IPS DF 6.9 (cell line): ENCODE data around the gene GOLGA8S.
"Not testable (repeated sequence)": the region's sequence is repeated elsewhere in the genome, so short reads cannot be mapped to it uniquely, and the experiment has no call there.

ENCODE experiments used
- DNase-seq: peaks from one replicate; pipeline ENCODE4 v3.0.0-alpha.2; 2013; ENCODE audit warnings: low read depth, low spot score
- H3K27ac ChIP-seq: one replicate; pipeline ENCODE4 v1.5.1; 2013; ENCODE audit warnings: low read length, control low read depth
- H3K27me3 ChIP-seq: 2 replicates; pipeline ENCODE4 v1.6.1; 2013; ENCODE audit warnings: mild to moderate bottlenecking, low read length; ENCODE audit not compliant: control insufficient read depth, insufficient read depth
- H3K36me3 ChIP-seq: 2 replicates; pipeline ENCODE4 v1.6.1; 2013; ENCODE audit warnings: low read length; ENCODE audit not compliant: control insufficient read depth, insufficient read depth
- H3K4me1 ChIP-seq: 2 replicates; pipeline ENCODE4 v1.6.1; 2013; ENCODE audit warnings: low read length; ENCODE audit not compliant: control insufficient read depth, insufficient read depth
- H3K4me3 ChIP-seq: 2 replicates; pipeline ENCODE4 v1.5.1; 2013; ENCODE audit warnings: mild to moderate bottlenecking, low read length
- H3K9me3 ChIP-seq: 2 replicates; pipeline ENCODE4 v1.6.1; 2013; ENCODE audit warnings: low read length, inconsistent platforms; ENCODE audit not compliant: control insufficient read depth, insufficient read depth
- WGBS: extraction: QIAGEN DNeasy Blood & Tissue Kit; methylation state at CpG from one replicate; pipeline ENCODE4 v1.1.7; 2013; ENCODE audit warnings: mixed read lengths, missing lambda C conversion rate; ENCODE audit not compliant: insufficient read length, insufficient coverage; 5-methylcytosine and 5-hydroxymethylcytosine counted together

The GOLGA8S gene

DNA sequence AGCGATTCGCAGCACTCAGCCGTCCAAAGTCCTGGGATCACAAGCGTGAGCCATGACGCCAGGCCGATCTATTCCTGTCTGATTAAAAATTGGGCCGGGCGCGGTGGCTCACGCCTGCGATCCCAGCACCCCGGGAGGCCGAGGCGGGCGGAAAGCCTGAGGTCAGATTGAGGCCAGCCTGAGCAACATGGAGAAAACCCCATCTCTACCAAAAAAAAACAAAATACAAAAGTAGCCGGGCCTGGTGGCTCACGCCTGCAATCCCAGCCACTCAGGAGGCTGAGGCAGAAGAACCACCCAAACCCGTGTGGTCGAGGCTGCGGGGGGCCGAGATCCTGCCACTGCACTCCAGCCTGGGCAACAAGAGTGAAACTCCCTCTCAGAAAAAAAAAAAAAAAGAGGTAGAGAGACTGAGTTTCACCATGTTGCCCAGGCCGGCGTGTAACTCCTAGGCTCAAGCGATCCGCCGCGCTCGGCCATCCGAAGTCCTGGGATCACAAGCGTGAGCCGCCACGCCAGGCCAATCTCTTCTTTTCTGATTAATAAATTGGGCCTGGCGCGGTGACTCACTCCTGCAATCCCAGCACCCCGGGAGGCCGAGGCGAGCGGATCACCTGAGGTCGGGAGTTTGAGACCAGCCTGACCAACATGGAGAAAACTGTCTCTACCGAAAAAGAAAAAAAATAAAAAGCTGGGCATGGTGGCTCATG, 18.5 kb downstream of the GOLGA8S start:
- not testable (repeated sequence) for H3K4me3 ChIP-seq, H3K4me1 ChIP-seq, H3K36me3 ChIP-seq, H3K9me3 ChIP-seq, DNase-seq, H3K27ac ChIP-seq, H3K27me3 ChIP-seq
- WGBS, result no CpG with 5 or more reads among the region's 40 CpGs

GRCh38 chr15:23374226-23374625, 19.7 kb downstream of the GOLGA8S start:
- not testable (repeated sequence) for H3K27ac ChIP-seq, H3K9me3 ChIP-seq, H3K27me3 ChIP-seq, DNase-seq, H3K36me3 ChIP-seq, H3K4me1 ChIP-seq, H3K4me3 ChIP-seq
- no CpG with 5 or more reads among the region's 11 CpGs for WGBS

DNA sequence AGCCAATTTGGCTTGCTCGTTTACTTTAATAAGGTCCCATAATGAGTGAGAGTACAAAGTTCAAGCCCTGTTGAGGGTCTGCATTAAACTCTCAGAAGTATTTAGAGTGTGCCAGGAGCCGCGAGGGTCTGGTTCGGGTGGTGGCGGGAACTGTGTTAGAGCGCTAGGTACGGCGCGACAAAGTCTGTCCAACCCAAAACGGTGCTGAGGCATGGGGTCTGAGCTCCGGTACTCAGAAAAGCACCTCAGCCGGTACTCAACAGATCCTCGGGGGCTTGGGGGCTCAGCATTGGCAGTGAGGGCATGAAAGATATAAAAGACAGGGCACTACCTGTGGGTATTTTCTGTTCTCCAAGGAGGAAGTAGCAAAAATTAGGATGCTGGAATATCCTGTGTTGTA, 24.4 kb downstream of the GOLGA8S start:
- H3K27ac ChIP-seq, H3K36me3 ChIP-seq, H3K4me3 ChIP-seq, H3K27me3 ChIP-seq, H3K4me1 ChIP-seq, H3K9me3 ChIP-seq, DNase-seq: not testable (repeated sequence)
- no CpG with 5 or more reads among the region's 13 CpGs for WGBS

DNA sequence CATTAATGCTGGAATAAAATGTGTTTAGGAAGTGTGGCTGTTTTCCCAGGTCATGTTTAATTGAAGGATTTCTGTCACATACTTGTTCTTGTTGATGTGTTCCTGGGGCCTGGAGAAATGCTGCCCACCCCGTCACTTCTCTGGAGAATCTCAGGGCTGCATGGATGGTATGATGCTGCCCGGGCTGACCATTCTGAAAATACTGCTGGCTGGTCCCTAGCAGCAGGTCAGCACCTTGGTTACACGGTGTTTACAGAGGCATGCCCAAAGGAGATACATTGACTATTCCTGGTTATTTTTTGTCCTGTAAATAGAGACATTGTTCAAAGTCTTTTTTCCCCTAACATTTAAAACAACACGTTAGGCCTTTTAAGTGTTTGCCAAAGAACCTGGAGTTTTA, 26.2 kb downstream of the GOLGA8S start:
- DNase-seq, H3K9me3 ChIP-seq, H3K4me1 ChIP-seq, H3K4me3 ChIP-seq, H3K36me3 ChIP-seq, H3K27ac ChIP-seq, H3K27me3 ChIP-seq: not testable (repeated sequence)
- no CpG with 5 or more reads among the region's 4 CpGs for WGBS

DNA sequence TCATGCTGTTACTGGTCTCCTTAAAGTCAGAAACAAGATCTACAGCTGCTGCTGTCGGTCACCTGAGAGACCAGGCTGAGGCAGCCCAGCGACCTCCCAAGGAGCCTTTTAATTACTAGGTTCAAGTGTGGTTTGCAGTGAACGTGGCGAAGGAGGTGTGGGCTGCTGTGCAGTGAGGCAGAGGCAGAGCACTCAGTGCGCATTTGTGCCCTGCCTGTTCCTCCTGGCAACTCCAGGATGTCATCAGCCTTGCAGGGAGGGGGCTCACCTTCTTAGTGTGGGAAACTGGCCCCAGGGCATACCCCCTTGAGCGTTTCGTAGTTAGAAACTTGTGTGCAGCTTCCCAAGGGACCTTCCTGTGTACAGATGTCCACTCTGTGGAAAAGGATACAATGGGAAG, 26.6 kb downstream of the GOLGA8S start:
- H3K4me3 ChIP-seq, H3K27me3 ChIP-seq, H3K4me1 ChIP-seq, DNase-seq, H3K9me3 ChIP-seq, H3K27ac ChIP-seq, H3K36me3 ChIP-seq: not testable (repeated sequence)
- no CpG with 5 or more reads among the region's 7 CpGs for WGBS

DNA sequence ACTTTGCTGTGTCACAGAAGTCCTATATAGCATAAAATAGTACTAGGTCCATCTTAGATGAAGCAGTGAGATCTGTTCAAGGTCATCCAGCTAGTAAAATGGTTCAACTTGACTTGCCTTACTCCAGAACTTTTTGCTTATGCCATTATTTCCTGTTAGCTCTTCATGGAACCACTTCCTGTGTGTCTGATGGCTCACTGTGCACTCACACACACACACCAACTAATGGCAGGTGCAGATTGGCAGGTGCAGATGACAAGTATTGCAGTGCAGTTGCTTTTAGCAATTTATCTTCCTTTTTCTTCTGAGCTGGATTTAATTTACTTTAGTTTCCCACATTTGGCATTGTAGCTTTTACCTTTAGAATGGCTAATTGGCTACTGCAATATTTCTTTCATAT, 29.8 kb downstream of the GOLGA8S start:
- Histone ChIP-seq H3K4me3 (no peak overlapping the region), H3K27ac (no peak overlapping the region), H3K27me3 (no peaks in the 10 kb centered on the region), H3K9me3 (no peaks in the 10 kb centered on the region; the same call in 1 of the 2 replicates), H3K36me3 (no peaks in the 10 kb centered on the region), H3K4me1 (no peaks in the 10 kb centered on the region)
- DNase-seq, result no peak

DNA sequence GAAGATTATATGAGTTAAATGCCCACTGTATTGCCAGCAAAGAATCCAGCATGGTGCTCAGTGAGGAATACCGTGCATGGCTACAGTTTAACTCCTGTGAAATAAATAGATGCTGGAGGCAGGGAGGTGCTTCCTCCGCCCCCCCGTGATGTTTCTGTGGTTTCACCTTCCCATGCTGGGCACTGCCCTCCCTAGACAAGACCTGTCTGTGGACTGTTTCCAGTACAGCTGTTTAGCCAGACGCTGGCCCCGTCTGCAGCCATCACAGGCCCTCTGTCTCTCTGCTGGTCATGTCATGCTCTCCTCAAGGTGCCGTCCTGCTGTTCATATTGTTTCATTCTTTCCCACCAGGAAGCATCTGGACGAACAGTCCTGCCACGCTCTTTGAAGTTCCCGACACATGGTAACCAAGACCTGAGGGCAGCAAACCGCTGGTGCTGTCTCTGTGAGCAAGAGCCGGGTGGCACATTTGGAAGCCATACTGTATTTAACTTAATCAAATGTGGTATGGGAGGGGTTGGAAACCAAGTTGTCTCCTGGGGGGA, 31.4 kb downstream of the GOLGA8S start:
- WGBS, result no CpG with 5 or more reads among the region's 11 CpGs
- H3K4me1 ChIP-seq, result no peaks in the 10 kb centered on the region
- H3K9me3 ChIP-seq, result no peaks in the 10 kb centered on the region; the same call in 1 of the 2 replicates
- no peak for DNase-seq
- no peak overlapping the region for H3K4me3 ChIP-seq
- no peak overlapping the region for H3K27ac ChIP-seq
- H3K27me3 ChIP-seq, result no peaks in the 10 kb centered on the region
- H3K36me3 ChIP-seq, result no peaks in the 10 kb centered on the region

- Histone ChIP-seq H3K4me1 (no peaks in the 10 kb centered on the region), H3K4me3 (no peak overlapping the region), H3K27ac (no peak overlapping the region), H3K27me3 (no peaks in the 10 kb centered on the region), H3K9me3 (no peaks in the 10 kb centered on the region; the same call in 1 of the 2 replicates), H3K36me3 (no peaks in the 10 kb centered on the region)
- no peak for DNase-seq
- WGBS, result no CpG with 5 or more reads among the region's 6 CpGs
These were observed 33.2 kb downstream of the GOLGA8S start for GRCh38 chr15:23387621-23388190.

GRCh38 chr15:23395030-23395692, 40.6 kb downstream of the GOLGA8S start:
- WGBS, result no CpG with 5 or more reads among the region's 15 CpGs

GRCh38 chr15:23395832-23396231, 41.3 kb downstream of the GOLGA8S start:
- H3K4me1 ChIP-seq, result no peaks in the 10 kb centered on the region; the same call in 1 of the 2 replicates
- no CpG with 5 or more reads among the region's 5 CpGs for WGBS
- H3K36me3 ChIP-seq, result no peaks in the 10 kb centered on the region
- H3K27ac ChIP-seq, result no peak overlapping the region
- no peak for DNase-seq
- no peaks in the 10 kb centered on the region for H3K9me3 ChIP-seq
- no peak overlapping the region for H3K4me3 ChIP-seq
- no peaks in the 10 kb centered on the region for H3K27me3 ChIP-seq

More at GRCh38 chr15:23395030-23395692, 40.6 kb downstream of the GOLGA8S start:
- no peak for DNase-seq
- Histone ChIP-seq H3K9me3 (no peaks in the 10 kb centered on the region; the same call in 1 of the 2 replicates), H3K4me3 (no peak overlapping the region), H3K27ac (no peak overlapping the region), H3K4me1 (no peaks in the 10 kb centered on the region; the same call in 1 of the 2 replicates), H3K27me3 (no peaks in the 10 kb centered on the region), H3K36me3 (no peaks in the 10 kb centered on the region)
